Endothelial cell of umbilical vein (primary cell): ENCODE measurements around the gene MCU. TPM values are rescaled to one million over a fixed set of nuclear protein-coding genes. Genes with fewer than 3 reads are reported as not detected.
"Not testable (repeated sequence)": the region's sequence is repeated elsewhere in the genome, so short reads cannot be mapped to it uniquely, and the experiment has no call there.

Source experiments
- BruUV-seq: library from RNA; stranded (reverse); fragments of 400-500 nt; replicated peaks from 2 replicates; lab custom pipeline; 2021; lab: Mats Ljungman, UMichigan
- CTCF ChIA-PET: fragments of 300-600, 350-600 bp; sonication (Branson Sonifier 250); formaldehyde crosslinking; loops from one replicate; lab custom pipeline; 2021; ENCODE audit warnings: antibody characterized with exemption, inconsistent platforms; lab: Charles Lee
- POLR2A ChIA-PET: fragments of 300-600, 350-600 bp; sonication (Branson Sonifier 250); formaldehyde crosslinking; loops from one replicate; lab custom pipeline; 2021; ENCODE audit warnings: antibody characterized with exemption, inconsistent platforms; lab: Charles Lee
- DNase-seq: peaks from one replicate; pipeline ENCODE4 v3.0.0-alpha.2; 2011; ENCODE audit warnings: low read depth, low spot score
- FAIRE-seq: peaks from 2 replicates; lab custom pipeline; 2011; peaks lifted over from hg19 to GRCh38; lab: Jason Lieb, UNC
- H2AFZ ChIP-seq: 2 replicates; pipeline ENCODE4 v1.6.0; 2012; ENCODE audit warnings: low read depth, low read length, control low read depth, inconsistent platforms
- H3K27ac ChIP-seq: 2 replicates; pipeline ENCODE4 v1.5.1; 2011; ENCODE audit warnings: low read depth, mild to moderate bottlenecking, control low read depth, low read length, moderate library complexity; ENCODE audit not compliant: insufficient read depth
- H3K27me3 ChIP-seq, 2 experiments: 2 replicates each; pipeline versions ENCODE4 v1.6.0 to v1.6.1; 2011; ENCODE audit warnings: low read length in 2 of 2, mixed read lengths in 1 of 2; ENCODE audit not compliant: control insufficient read depth in 2 of 2, insufficient read depth in 2 of 2
- H3K36me3 ChIP-seq, 2 experiments: 2 replicates in 1 of 2; 3 replicates in 1 of 2; pipeline ENCODE4 v1.5.1; 2011; ENCODE audit warnings: low read length in 2 of 2, mild to moderate bottlenecking in 1 of 2, moderate library complexity in 1 of 2; ENCODE audit not compliant: control insufficient read depth in 2 of 2, insufficient read depth in 2 of 2; ENCODE audit errors: extremely low read depth in 1 of 2
- H3K4me1 ChIP-seq: 3 replicates; pipeline ENCODE4 v1.5.1; 2011; ENCODE audit warnings: mild to moderate bottlenecking, low read length; ENCODE audit not compliant: control insufficient read depth, insufficient read depth; ENCODE audit errors: extremely low read depth
- H3K4me2 ChIP-seq: 2 replicates; pipeline ENCODE4 v1.6.1; 2011; ENCODE audit warnings: low read length, control low read depth, mixed read lengths; ENCODE audit not compliant: insufficient read depth
- H3K4me3 ChIP-seq, 3 experiments: fragments of 200-600 bp in 1 of 3; sonication (generic), shearing (Covaris generic) in 1 of 3; replicated peaks in 1 of 3; 2 replicates each; pipeline ENCODE4 v1.5.1; 2011 to 2016; ENCODE audit warnings: control low read depth in 3 of 3, low read length in 3 of 3, mild to moderate bottlenecking in 2 of 3, inconsistent platforms in 1 of 3, low read depth in 1 of 3, moderate library complexity in 1 of 3; ENCODE audit not compliant: insufficient read depth in 1 of 3
- H3K79me2 ChIP-seq: 2 replicates; pipeline ENCODE4 v1.6.0; 2012; ENCODE audit warnings: low read length, inconsistent platforms; ENCODE audit not compliant: control insufficient read depth, insufficient read depth
- H3K9ac ChIP-seq: replicated peaks from 2 replicates; pipeline ENCODE3; 2011; ENCODE audit warnings: low read length, control low read depth; ENCODE audit not compliant: insufficient read depth; ENCODE audit errors: extremely low read depth
- H3K9me1 ChIP-seq: replicated peaks from 3 replicates; pipeline ENCODE4 v1.6.0; 2011; ENCODE audit warnings: mild to moderate bottlenecking, low read length; ENCODE audit not compliant: control insufficient read depth, insufficient read depth; ENCODE audit errors: extremely low read depth
- H3K9me3 ChIP-seq: replicated peaks from 2 replicates; pipeline ENCODE4 v1.5.1; 2012; ENCODE audit warnings: low read length, inconsistent platforms; ENCODE audit not compliant: control insufficient read depth, insufficient read depth
- H4K20me1 ChIP-seq: replicated peaks from 2 replicates; pipeline ENCODE3; 2011; ENCODE audit warnings: mild to moderate bottlenecking, low read length; ENCODE audit not compliant: control insufficient read depth, insufficient read depth; ENCODE audit errors: extremely low read depth
- FOS ChIP-seq: IDR thresholded peaks from 2 replicates; pipeline ENCODE4 v1.6.1; 2011; ENCODE audit warnings: mild to moderate bottlenecking, low read length, moderate library complexity, borderline replicate concordance; ENCODE audit not compliant: insufficient read depth
- POLR2A ChIP-seq: IDR thresholded peaks from 2 replicates; pipeline ENCODE4 v1.6.1; 2012; ENCODE audit warnings: low read depth, mild to moderate bottlenecking, control low read depth, low read length
- dilution Hi-C: fragments of 300-500 bp; cut with MboI; formaldehyde crosslinking; loops from one replicate; pipeline ENCODE4 v1.15.0; 2019; ENCODE audit warnings: low sequenced_read_pairs; ENCODE audit not compliant: extremely low pct_ligation_motif_present
- intact Hi-C: fragments of 100-400 bp; cut with micrococcal nuclease; formaldehyde crosslinking; loops from one replicate; pipeline ENCODE4 v1.10.0; 2022
- polyA plus RNA-seq, 4 experiments: library from polyadenylated mRNA; depleted of rRNA in 3 of 4; stranded (reverse) in 3 of 4; unstranded in 1 of 4; fragments of >200 nt; gene quantifications; 2 replicates each; pipeline versions ENCODE4 v1.2.1 to v1.2.3, GENCODE V29; 2011 to 2012; ENCODE audit warnings: missing spikeins in 1 of 4
- total RNA-seq: library from RNA; stranded (reverse); gene quantifications from 2 replicates; pipeline ENCODE4 v1.2.3, GENCODE V29; 2021
- TF ChIP-seq, protein P1 (sequence below): IDR thresholded peaks from 2 replicates; pipeline ENCODE4 v1.6.1; 2011; ENCODE audit not compliant: insufficient read depth, insufficient read length
- TF ChIP-seq, protein P2 (sequence below), 2 donors: IDR thresholded peaks; 1 replicate in 1 of 2; 2 replicates in 1 of 2; pipeline ENCODE4 v1.5.1; 2011; ENCODE audit warnings: low read length in 2 of 2, mild to moderate bottlenecking in 2 of 2, moderate library complexity in 2 of 2, control low read depth in 1 of 2, inconsistent platforms in 1 of 2, low read depth in 1 of 2; ENCODE audit not compliant: insufficient read depth in 1 of 2; ENCODE audit errors: extremely low read depth in 1 of 2

The MCU gene
- total and polyA plus RNA-seq, 2 donors (not counting 3 experiments of a cell fraction or from before 2014, with no cell fraction given) = 25.2 to 37.2 TPM

DNA sequence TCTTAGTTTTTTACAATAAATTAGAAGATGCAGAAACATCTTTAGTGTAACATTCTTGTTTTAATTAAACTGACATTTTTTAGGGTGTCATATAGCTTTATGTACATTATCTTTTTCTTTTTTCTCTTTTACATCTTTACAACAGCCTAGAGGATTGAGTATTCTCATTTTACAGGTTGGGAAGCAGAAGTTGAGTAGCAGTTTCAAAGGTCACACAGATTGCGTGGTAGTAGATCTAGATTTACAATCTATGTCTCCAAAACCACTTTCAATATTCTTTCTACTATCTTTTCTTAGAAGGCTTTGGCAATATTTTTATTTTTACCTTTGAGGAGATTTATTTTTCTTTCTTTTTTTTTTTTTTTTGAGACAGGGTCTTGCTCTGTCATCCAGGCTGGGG lies 18.7 kb upstream of the MCU start:
- BruUV-seq = no TSS peak
- Histone ChIP-seq H3K4me3 (no peak overlapping the region), H3K36me3 (no peaks in the 10 kb centered on the region), H3K27me3 (no peaks in the 10 kb centered on the region), H3K4me1 (peaks cover 2% of the 10 kb centered on the region), H3K9me3 (no peaks in the 10 kb centered on the region), H3K9ac (no peak overlapping the region), H3K27ac (no peak overlapping the region), H2AFZ (no peak overlapping the region), H3K4me2 (no peak overlapping the region), H4K20me1 (no peaks in the 10 kb centered on the region), H3K9me1 (no peaks in the 10 kb centered on the region), H3K79me2 (no peaks in the 10 kb centered on the region)
- CTCF ChIA-PET = interaction anchor here (0.8 kb wide), 1 partner anchor 14 kb away, joined by 3 read pairs; no protein-coding TSS in a partner anchor
- FAIRE-seq = no peak
- no peak for TF ChIP-seq POLR2A
- TF ChIP-seq, protein P1, sequence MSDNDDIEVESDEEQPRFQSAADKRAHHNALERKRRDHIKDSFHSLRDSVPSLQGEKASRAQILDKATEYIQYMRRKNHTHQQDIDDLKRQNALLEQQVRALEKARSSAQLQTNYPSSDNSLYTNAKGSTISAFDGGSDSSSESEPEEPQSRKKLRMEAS = no peak
- no peak for TF ChIP-seq FOS
- TF ChIP-seq, protein P2, sequence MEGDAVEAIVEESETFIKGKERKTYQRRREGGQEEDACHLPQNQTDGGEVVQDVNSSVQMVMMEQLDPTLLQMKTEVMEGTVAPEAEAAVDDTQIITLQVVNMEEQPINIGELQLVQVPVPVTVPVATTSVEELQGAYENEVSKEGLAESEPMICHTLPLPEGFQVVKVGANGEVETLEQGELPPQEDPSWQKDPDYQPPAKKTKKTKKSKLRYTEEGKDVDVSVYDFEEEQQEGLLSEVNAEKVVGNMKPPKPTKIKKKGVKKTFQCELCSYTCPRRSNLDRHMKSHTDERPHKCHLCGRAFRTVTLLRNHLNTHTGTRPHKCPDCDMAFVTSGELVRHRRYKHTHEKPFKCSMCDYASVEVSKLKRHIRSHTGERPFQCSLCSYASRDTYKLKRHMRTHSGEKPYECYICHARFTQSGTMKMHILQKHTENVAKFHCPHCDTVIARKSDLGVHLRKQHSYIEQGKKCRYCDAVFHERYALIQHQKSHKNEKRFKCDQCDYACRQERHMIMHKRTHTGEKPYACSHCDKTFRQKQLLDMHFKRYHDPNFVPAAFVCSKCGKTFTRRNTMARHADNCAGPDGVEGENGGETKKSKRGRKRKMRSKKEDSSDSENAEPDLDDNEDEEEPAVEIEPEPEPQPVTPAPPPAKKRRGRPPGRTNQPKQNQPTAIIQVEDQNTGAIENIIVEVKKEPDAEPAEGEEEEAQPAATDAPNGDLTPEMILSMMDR (IDR thresholded peaks at IDR 0.05; ENCODE audit: extremely low read depth in 1 of 2, insufficient read depth in 1 of 2, low read depth in 1 of 2, low read length in 2 of 2) = no peak
- POLR2A ChIA-PET = interaction anchor here (0.7 kb wide), 1 partner anchor 34 kb away, joined by 4 read pairs; no protein-coding TSS in a partner anchor
- no peak for DNase-seq
- dilution Hi-C loops = no loop called here
- intact Hi-C loops = no loop called here

DNA sequence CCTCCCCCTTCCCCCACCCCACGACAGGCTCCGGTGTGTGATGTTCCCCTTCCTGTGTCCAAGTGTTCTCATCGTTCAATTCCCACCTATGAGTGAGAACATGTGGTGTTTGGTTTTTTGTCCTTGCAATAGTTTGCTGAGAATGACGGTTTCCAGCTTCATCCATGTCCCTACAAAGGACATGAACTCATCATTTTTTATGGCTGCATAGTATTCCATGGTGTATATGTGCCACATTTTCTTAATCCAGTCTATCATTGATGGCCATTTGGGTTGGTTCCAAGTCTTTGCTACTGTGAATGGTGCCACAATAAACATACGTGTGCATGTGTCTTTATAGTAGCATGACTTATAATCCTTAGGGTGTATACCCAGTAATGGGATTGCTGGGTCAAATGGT lies 17.8 kb upstream of the MCU start:
- H3K9me3 ChIP-seq, H3K27ac ChIP-seq, dilution Hi-C loops, DNase-seq, BruUV-seq, CTCF ChIA-PET, intact Hi-C loops, FAIRE-seq, H3K27me3 ChIP-seq, H3K9me1 ChIP-seq, H4K20me1 ChIP-seq, H3K4me3 ChIP-seq, H3K36me3 ChIP-seq, H3K79me2 ChIP-seq, H3K9ac ChIP-seq, H2AFZ ChIP-seq, H3K4me1 ChIP-seq, H3K4me2 ChIP-seq: not testable (repeated sequence)
- POLR2A ChIA-PET = interaction anchor here (0.7 kb wide), 1 partner anchor 35 kb away, joined by 4 read pairs; no protein-coding TSS in a partner anchor
